Raji (cell line): ENCODE results near the gene PHF23.
A peak's percentile ranks its signal among the peaks of the same experiment; 100 is the strongest.

ENCODE experiments used
- POLR2A ChIP-seq: IDR thresholded peaks from 2 replicates; pipeline ENCODE4 v1.6.1; 2011; ENCODE audit warnings: low read depth, low read length, control low read depth; ENCODE audit not compliant: insufficient read depth

The PHF23 gene

GRCh38 chr17:7208754-7209460, 30.4 kb downstream of the PHF23 start:
- no peak for TF ChIP-seq POLR2A

- no peak for TF ChIP-seq POLR2A
Measured at GRCh38 chr17:7208027-7208571, 31.2 kb downstream of the PHF23 start.

GRCh38 chr17:7207120-7208001, 31.9 kb downstream of the PHF23 start:
- TF ChIP-seq POLR2A = no peak

DNA sequence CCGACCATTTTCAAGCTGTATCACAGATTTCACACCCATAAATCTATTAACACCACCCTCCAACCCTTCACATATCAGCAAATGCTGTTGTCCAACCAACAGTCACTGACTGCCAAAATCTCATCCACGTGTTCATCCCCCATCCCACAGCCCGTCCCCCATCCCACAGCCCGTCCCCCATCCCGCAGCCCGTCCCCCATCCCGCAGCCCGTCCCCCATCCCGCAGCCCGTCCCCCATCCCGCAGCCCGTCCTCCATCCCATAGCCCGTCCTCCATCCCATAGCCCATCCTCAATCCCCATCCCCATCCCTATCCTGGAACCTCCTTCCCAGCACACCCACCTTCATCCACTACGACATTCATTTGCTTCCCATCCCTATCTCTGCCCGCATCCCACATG, 33.7 kb downstream of the PHF23 start:
- TF ChIP-seq POLR2A = no peak

- peak; percentile 45; the same call in 1 of the 2 replicates for TF ChIP-seq POLR2A
Measured at GRCh38 chr17:7204828-7205461, 34.3 kb downstream of the PHF23 start.

DNA sequence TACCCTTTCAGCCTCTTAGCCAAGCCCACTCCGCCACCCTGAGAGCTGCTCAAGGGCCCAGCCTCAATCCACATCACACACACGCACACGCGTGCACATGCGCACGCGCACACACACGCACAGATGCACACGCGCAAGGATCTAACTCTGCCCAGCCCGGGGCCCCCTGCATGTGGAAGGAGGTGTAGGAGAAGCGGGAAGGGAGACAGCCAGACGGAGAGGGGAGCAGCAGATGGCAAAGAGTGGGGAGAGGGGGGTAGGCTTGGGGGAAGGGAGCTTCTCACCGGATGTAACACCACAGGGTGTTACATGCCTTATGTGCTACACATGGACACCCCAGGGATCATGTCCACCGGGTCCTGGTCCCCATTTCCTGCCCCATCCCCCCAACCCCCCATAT, 34.9 kb downstream of the PHF23 start:
- TF ChIP-seq POLR2A = no peak

DNA sequence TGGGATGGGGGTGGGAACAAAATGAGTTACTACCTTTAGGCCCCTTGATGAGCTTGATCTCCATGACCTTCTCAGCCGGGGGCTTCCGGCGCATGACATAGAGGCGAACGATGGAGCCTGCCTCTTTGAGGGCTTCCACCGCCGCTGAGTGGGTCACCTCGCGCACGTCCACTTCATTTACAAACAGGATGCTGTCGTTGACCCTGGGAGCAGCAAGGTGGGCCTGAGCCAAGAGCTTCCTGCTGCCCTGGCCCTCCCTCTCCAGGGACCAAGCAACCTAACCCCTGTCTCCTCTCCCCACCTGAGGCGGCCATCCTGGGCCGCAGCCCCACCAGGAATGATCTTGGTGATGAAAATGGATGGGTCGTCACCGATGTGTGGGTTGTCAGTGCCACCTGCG, 35.9 kb downstream of the PHF23 start:
- no peak for TF ChIP-seq POLR2A

GRCh38 chr17:7196651-7197401, 42.4 kb downstream of the PHF23 start:
- no peak for TF ChIP-seq POLR2A

DNA sequence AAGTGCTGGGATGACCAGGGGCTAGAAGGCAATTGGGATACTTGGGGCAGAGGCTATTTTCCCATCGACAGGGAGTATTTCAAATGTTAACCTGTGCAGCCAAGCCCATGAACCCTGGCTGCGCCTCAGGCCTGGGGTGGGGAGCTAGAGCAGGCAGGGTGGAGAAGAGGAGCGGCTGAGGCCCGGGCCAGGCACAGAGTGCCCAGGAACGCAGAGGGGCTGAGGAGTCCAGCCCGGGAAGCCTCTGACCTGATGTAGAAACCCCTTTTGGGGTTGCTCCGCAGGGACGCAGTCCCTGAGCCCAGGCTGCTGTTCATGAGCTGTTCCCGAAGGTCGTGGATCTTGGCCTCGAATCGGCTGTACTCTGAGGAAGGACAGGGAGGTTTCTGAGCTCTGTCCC, 43.3 kb downstream of the PHF23 start:
- TF ChIP-seq POLR2A = no peak

DNA sequence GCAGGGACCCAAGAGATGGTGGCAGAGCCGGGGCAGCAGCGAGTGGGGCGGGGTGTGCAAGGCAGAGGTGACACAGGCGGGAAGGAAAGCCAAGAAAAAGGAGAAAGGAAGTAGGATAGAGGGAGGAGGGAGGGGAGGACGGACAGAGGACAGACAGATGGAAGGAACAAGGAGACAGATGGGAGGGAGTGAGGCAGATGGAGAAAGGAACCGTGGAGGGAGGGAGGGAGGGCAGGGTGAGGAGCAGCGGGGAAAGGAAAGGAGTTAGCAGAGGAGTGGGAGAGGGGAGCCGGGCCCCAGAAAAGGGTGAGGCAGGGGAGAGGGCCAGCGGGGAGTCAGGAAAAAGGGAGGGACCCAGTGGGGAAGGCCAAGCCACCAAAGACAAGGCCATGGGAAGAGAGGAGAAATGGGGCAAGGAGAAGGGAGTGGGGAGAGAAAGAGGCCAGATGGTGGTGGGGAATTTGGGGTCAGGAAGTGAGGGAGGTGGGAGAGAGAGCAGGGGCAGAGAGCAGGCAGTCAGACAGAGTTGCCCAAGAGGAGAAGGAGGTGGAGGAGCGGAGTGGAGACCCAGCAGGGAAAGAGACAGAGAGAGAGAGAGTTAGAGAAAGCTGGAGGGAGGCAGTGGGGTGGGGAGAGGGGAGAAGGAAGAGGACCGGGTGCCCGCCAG, 46.9 kb downstream of the PHF23 start:
- TF ChIP-seq POLR2A = no peak

GRCh38 chr17:7191571-7192270, 47.5 kb downstream of the PHF23 start:
- TF ChIP-seq POLR2A = no peak

- TF ChIP-seq POLR2A = no peak
Measured at GRCh38 chr17:7191069-7191468, 48.2 kb downstream of the PHF23 start.

GRCh38 chr17:7190276-7190917, 48.9 kb downstream of the PHF23 start:
- TF ChIP-seq POLR2A = no peak
